ENCODE results near the gene RABGGTB. TPM values are rescaled to one million over a fixed set of nuclear protein-coding genes. Genes with fewer than 3 reads are reported as not detected.
"Not testable (repeated sequence)": the region's sequence is repeated elsewhere in the genome, so short reads cannot be mapped to it uniquely, and the experiment has no call there.

RABGGTB gene
- total RNA-seq, 1 donor = 218 TPM

DNA sequence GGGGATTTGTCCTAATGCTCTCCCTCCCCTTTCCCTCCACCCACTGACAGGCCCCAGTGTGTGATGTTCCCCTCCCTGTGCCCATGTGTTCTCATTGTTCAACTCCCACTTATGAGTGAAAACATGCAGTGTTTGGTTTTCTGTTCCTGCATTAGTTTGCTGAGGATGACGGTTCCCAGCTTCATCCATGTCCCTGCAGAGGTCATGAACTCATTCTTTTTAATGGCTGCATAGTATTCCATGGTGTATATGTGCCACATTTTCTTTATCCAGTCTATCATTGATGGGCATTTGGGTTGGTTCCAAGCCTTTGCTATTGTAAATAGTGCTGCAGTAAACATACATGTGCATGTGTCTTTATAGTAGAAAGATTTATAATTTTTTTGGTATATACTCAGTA, 37.5 kb downstream of the RABGGTB start:
- not testable (repeated sequence) for H3K4me1 ChIP-seq (ENCODE audit: insufficient read depth, low read length); H3K9me3 ChIP-seq (ENCODE audit: low read depth, low read length); H3K27me3 ChIP-seq (ENCODE audit: insufficient read depth, low read length); H3K4me3 ChIP-seq (ENCODE audit: low read length)

DNA sequence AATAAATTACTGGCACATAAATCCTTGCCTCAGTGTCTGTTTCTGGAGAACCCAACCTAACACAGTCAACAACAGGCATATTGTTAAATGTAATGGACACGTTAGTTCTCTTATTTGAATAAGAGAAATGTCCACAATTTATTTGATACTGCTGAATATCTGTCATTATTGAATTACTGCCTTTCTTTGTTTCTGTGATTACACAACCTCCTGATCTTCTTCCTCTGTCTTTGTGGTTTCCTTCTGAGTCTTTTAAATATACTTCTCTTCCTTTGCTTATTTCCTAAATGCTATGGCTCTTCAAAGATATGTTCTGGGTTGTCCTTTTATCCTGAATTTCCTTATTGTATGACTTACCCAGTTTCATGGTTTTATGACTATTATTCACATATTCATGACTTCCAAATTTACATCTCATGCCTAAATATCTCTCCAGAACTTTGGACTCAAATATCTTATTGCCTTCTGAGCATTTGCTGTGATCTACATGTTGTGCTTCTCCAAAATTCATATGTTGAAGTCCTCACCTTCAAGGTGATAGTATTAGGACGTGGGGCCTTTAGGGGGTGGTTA, 50.6 kb downstream of the RABGGTB start:
- Histone ChIP-seq H3K9me3 (ENCODE audit: low read depth, low read length) (no peaks in the 10 kb centered on the region), H3K27me3 (ENCODE audit: insufficient read depth, low read length) (no peaks in the 10 kb centered on the region), H3K4me1 (ENCODE audit: insufficient read depth, low read length) (no peaks in the 10 kb centered on the region), H3K4me3 (ENCODE audit: low read length) (no peak overlapping the region)

DNA sequence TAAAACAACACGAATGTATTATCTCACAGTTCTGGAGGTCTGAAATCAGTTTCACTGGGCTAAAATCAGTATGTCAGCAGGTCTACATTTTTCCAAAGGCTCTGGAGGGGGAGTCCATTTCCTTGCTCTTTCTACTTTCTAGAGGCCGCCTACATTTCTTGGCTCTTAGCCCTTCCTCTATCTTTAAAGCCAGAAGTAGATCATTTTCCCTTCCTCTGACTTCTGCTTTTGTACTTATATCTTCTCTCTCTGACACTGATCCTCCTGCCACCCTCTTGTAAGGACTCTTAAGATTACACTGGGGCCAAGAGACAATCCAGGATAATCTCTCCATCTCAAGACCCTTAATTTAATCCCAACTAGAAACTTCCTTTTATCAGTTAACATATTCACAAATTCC, 52.0 kb downstream of the RABGGTB start:
- H3K27me3 ChIP-seq (ENCODE audit: insufficient read depth, low read length) = no peaks in the 10 kb centered on the region
- H3K4me3 ChIP-seq (ENCODE audit: low read length) = no peak overlapping the region
- H3K9me3 ChIP-seq (ENCODE audit: low read depth, low read length) = no peaks in the 10 kb centered on the region
- no peaks in the 10 kb centered on the region for H3K4me1 ChIP-seq (ENCODE audit: insufficient read depth, low read length)

DNA sequence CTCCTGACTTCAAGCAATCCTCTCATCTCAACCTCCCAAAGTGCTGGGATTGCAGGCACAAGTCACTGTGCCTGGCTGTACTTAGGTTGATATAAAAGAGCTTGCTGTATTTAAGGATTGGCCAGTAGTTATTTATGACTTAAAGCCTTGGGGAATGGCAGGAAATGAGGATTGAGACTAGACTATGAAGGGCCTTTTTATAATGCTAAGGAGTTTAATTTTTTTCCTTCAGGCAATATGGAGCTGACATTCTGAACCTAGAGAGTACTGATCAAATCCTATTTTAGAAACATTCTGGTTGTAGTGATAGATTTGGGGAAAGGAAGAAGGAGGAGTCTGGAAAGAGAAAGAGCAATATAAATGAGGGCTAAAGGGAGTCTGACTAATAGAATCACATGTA, 55.4 kb downstream of the RABGGTB start:
- H3K27me3 ChIP-seq (ENCODE audit: insufficient read depth, low read length) = no peaks in the 10 kb centered on the region

More for the DNA sequence above, 55.4 kb downstream of the RABGGTB start:
- H3K9me3 ChIP-seq (ENCODE audit: low read depth, low read length) = no peaks in the 10 kb centered on the region
- no peaks in the 10 kb centered on the region for H3K4me1 ChIP-seq (ENCODE audit: insufficient read depth, low read length)
- no peak overlapping the region for H3K4me3 ChIP-seq (ENCODE audit: low read length)

Other genes starting within 250 kb of the RABGGTB start
- gene SLC44A5, start 175.1 kb upstream of the RABGGTB start, total RNA-seq = 0.52 TPM
- 11.0 TPM for gene ACADM, start 61.5 kb upstream of the RABGGTB start, total RNA-seq
- gene MSH4, start 10.6 kb downstream of the RABGGTB start, total RNA-seq = 0.31 TPM
- gene ASB17, start 146.1 kb downstream of the RABGGTB start, total RNA-seq = not detected

Data from mononuclear cell (primary cell).